Mucosa of descending colon (tissue), 3 donors: Measurements from ENCODE around the gene CFAP300. TPM values are rescaled to one million over a fixed set of nuclear protein-coding genes. Genes with fewer than 3 reads are reported as not detected.

Experiments
- ATAC-seq: fragments of 200-7000 bp; cut with Tn5 transposase; one replicate; pipeline ENCODE4 v1.9.1; 2020; ENCODE audit warnings: mild to moderate bottlenecking, moderate library complexity
- DNase-seq, 3 donors: peaks; one replicate each; pipeline ENCODE4 v3.0.0-alpha.2; 2020
- H3K36me3 ChIP-seq: fragments of 200-600 bp; one replicate; pipeline ENCODE4 v1.8.0; 2021; ENCODE audit warnings: low read depth, mild to moderate bottlenecking
- H3K4me1 ChIP-seq: fragments of 200-600 bp; one replicate; pipeline ENCODE4 v1.8.0; 2021; ENCODE audit warnings: low read depth, mild to moderate bottlenecking
- H3K4me3 ChIP-seq: fragments of 200-600 bp; one replicate; pipeline ENCODE4 v1.8.0; 2021; ENCODE audit warnings: mild to moderate bottlenecking
- H3K9me3 ChIP-seq: fragments of 200-600 bp; one replicate; pipeline ENCODE4 v1.8.0; 2021; ENCODE audit warnings: mild to moderate bottlenecking
- CTCF ChIP-seq: fragments of 200-600 bp; IDR thresholded peaks from one replicate; pipeline ENCODE4 v1.8.0; 2022; ENCODE audit warnings: antibody characterized with exemption, mild to moderate bottlenecking
- intact Hi-C, 2 donors: fragments of 100-400 bp; cut with DNase I in 1 of 2; cut with micrococcal nuclease in 1 of 2; formaldehyde crosslinking; loops; one replicate each; pipeline versions ENCODE4 v1.11.0 to v1.11.1; 2022; cut with DNase I, micrococcal nuclease
- total RNA-seq, 3 donors: library from RNA; stranded (reverse); fragmentation: NEBNext Ultra II Directional in 2 of 3; extraction: Animal tissue kit (Norgen Biotek cat#: 25700) in 2 of 3; gene quantifications; one replicate each; pipeline versions ENCODE4 v1.2.1 to v1.2.4, GENCODE V29; 2021 to 2023
- donor health status: DM: no; HTN: no; CAD: no; lungs with moderate emphysema.
- donor health status: DM: no; HTN: no; CAD: no.
- donor health status: DM: no; HTN: yes; CAD: no.

The CFAP300 gene
- total RNA-seq, 3 donors from 2014 or later, result 0.51 to 2.0 TPM; not detected in 1

- TF ChIP-seq CTCF, result peak; percentile 12
- DNase-seq (peak in 1 of 3 donors; percentile 73), ATAC-seq (peak; percentile 94)
- Histone ChIP-seq H3K9me3 (no peaks in the 10 kb centered on the region), H3K36me3 (no peaks in the 10 kb centered on the region), H3K4me3 (no peak overlapping the region), H3K4me1 (peaks cover 5% of the 10 kb centered on the region)
- intact Hi-C loops, result loop anchor here in 1 of 2 donors (2.0 kb wide), 1 partner anchor 147 kb away; no protein-coding TSS in a partner anchor
Observed at GRCh38 chr11:102007567-102008437, 39.4 kb upstream of the CFAP300 start.

GRCh38 chr11:102010776-102011494 is 36.3 kb upstream of the CFAP300 start:
- TF ChIP-seq CTCF, result no peak
- no peaks in the 10 kb centered on the region for H3K9me3 ChIP-seq
- no peaks in the 10 kb centered on the region for H3K36me3 ChIP-seq
- ATAC-seq (peak; percentile 86), DNase-seq (peak; percentile 71 to 75 (median 72))
- H3K4me1 ChIP-seq, result peaks cover 5% of the 10 kb centered on the region
- no peak overlapping the region for H3K4me3 ChIP-seq
- intact Hi-C loops, result loop anchor here in 1 of 2 donors (5.0 kb wide), 1 partner anchor 149 kb away; no protein-coding TSS in a partner anchor

GRCh38 chr11:102012946-102013345 is 34.3 kb upstream of the CFAP300 start:
- intact Hi-C loops, result loop anchor here in 1 of 2 donors (5.0 kb wide), 1 partner anchor 151 kb away; no protein-coding TSS in a partner anchor

GRCh38 chr11:102014756-102015155 is 32.5 kb upstream of the CFAP300 start:
- intact Hi-C loops, result loop anchor here in 1 of 2 donors (5.0 kb wide), 1 partner anchor 152 kb away; no protein-coding TSS in a partner anchor
- Histone ChIP-seq H3K9me3 (no peaks in the 10 kb centered on the region), H3K4me1 (no peaks in the 10 kb centered on the region), H3K36me3 (no peaks in the 10 kb centered on the region), H3K4me3 (no peak overlapping the region)
- no peak for TF ChIP-seq CTCF
- no peak for DNase-seq
- no peak for ATAC-seq

More at GRCh38 chr11:102012946-102013345, 34.3 kb upstream of the CFAP300 start:
- no peak for TF ChIP-seq CTCF
- ATAC-seq, result no peak
- Histone ChIP-seq H3K4me3 (no peak overlapping the region), H3K36me3 (no peaks in the 10 kb centered on the region), H3K9me3 (no peaks in the 10 kb centered on the region), H3K4me1 (no peaks in the 10 kb centered on the region)
- DNase-seq, result no peak

- intact Hi-C loops, result no loop called here
- ATAC-seq (no peak), DNase-seq (no peak)
- Histone ChIP-seq H3K4me3 (no peak overlapping the region), H3K36me3 (no peaks in the 10 kb centered on the region), H3K4me1 (no peaks in the 10 kb centered on the region), H3K9me3 (no peaks in the 10 kb centered on the region)
- no peak for TF ChIP-seq CTCF
Observed at GRCh38 chr11:102017026-102017425, 30.2 kb upstream of the CFAP300 start.
